CD14-positive monocyte (primary cell): ENCODE measurements around the gene SERPINB11. TPM values are rescaled to one million over a fixed set of nuclear protein-coding genes. Genes with fewer than 3 reads are reported as not detected.

Source experiments
- DNase-seq, 3 donors: peaks; one replicate each; pipeline ENCODE4 v3.0.0-alpha.2; 2011 to 2022
- H2AFZ ChIP-seq: 2 replicates; pipeline ENCODE4 v1.6.0; 2012; ENCODE audit warnings: mild to moderate bottlenecking, low read depth, low read length, inconsistent platforms; ENCODE audit not compliant: insufficient read depth, poor library complexity, severe bottlenecking
- H3K27ac ChIP-seq, 2 donors: 1 replicate in 1 of 2; 2 replicates in 1 of 2; pipeline ENCODE4 v1.5.1; 2012 to 2013; ENCODE audit warnings: low read length in 2 of 2, control low read depth in 1 of 2, inconsistent platforms in 1 of 2, low read depth in 1 of 2, mild to moderate bottlenecking in 1 of 2
- H3K27me3 ChIP-seq, 2 donors: one replicate each; pipeline versions ENCODE4 v1.6.0 to v1.6.1; 2011 to 2013; ENCODE audit warnings: low read length in 2 of 2; ENCODE audit not compliant: control insufficient read depth in 2 of 2, insufficient read depth in 2 of 2
- H3K36me3 ChIP-seq, 2 donors: replicated peaks in 1 of 2; 1 replicate in 1 of 2; 2 replicates in 1 of 2; pipeline versions ENCODE4 v1.5.1 to v1.6.1; 2012 to 2013; ENCODE audit warnings: low read length in 2 of 2, control low read depth in 1 of 2, inconsistent platforms in 1 of 2, mild to moderate bottlenecking in 1 of 2; ENCODE audit not compliant: insufficient read depth in 2 of 2, control insufficient read depth in 1 of 2
- H3K4me1 ChIP-seq, 2 donors: 1 replicate in 1 of 2; 2 replicates in 1 of 2; pipeline versions ENCODE4 v1.5.1 to v1.6.1; 2012 to 2013; ENCODE audit warnings: low read length in 2 of 2, control low read depth in 1 of 2, inconsistent platforms in 1 of 2, mild to moderate bottlenecking in 1 of 2, moderate library complexity in 1 of 2; ENCODE audit not compliant: insufficient read depth in 2 of 2, control insufficient read depth in 1 of 2
- H3K4me2 ChIP-seq: replicated peaks from 2 replicates; pipeline ENCODE3; 2012; ENCODE audit warnings: low read length, moderate library complexity, mild to moderate bottlenecking; ENCODE audit not compliant: poor library complexity, severe bottlenecking; ENCODE audit errors: extremely low read depth
- H3K4me3 ChIP-seq, 3 experiments: fragments of 200-600 bp in 1 of 3; sonication (generic) in 1 of 3; replicated peaks in 1 of 3; 1 replicate in 2 of 3; 2 replicates in 1 of 3; pipeline ENCODE4 v1.5.1; 2011 to 2013; ENCODE audit warnings: low read length in 3 of 3, mild to moderate bottlenecking in 3 of 3, control low read depth in 2 of 3, low read depth in 2 of 3, inconsistent platforms in 1 of 3, moderate library complexity in 1 of 3
- H3K79me2 ChIP-seq: 2 replicates; pipeline ENCODE4 v1.6.0; 2012; ENCODE audit warnings: mild to moderate bottlenecking, control low read depth, inconsistent platforms, low read length, moderate library complexity; ENCODE audit not compliant: insufficient read depth
- H3K9ac ChIP-seq: 2 replicates; pipeline ENCODE4 v1.6.0; 2017; ENCODE audit warnings: low read length, mild to moderate bottlenecking; ENCODE audit not compliant: insufficient read depth, poor library complexity, severe bottlenecking
- H3K9me3 ChIP-seq, 2 donors: replicated peaks in 1 of 2; 1 replicate in 1 of 2; 2 replicates in 1 of 2; pipeline versions ENCODE4 v1.5.1 to v1.6.1; 2012 to 2013; ENCODE audit warnings: low read length in 2 of 2, control low read depth in 1 of 2; ENCODE audit not compliant: control insufficient read depth in 1 of 2, insufficient read depth in 1 of 2
- H4K20me1 ChIP-seq: 2 replicates; pipeline ENCODE4 v1.6.0; 2012; ENCODE audit warnings: mild to moderate bottlenecking, low read length, control low read depth, moderate library complexity; ENCODE audit not compliant: insufficient read depth
- H3K27ac Mint-ChIP-seq, 7 donors: one replicate each; pipeline ENCODE4 v1.8.0; 2020; ENCODE audit warnings: mild to moderate bottlenecking in 7 of 7, mixed read lengths in 7 of 7, moderate library complexity in 6 of 7, inconsistent platforms in 2 of 7
- H3K27me3 Mint-ChIP-seq, 3 donors: one replicate each; pipeline ENCODE4 v1.8.0; 2021 to 2022; ENCODE audit warnings: low read depth in 3 of 3, mild to moderate bottlenecking in 3 of 3, mixed read lengths in 3 of 3, moderate library complexity in 3 of 3, inconsistent platforms in 1 of 3
- H3K36me3 Mint-ChIP-seq, 2 donors: one replicate each; pipeline ENCODE4 v1.8.0; 2020; ENCODE audit warnings: mixed read lengths in 2 of 2, inconsistent platforms in 1 of 2, mild to moderate bottlenecking in 1 of 2
- H3K4me1 Mint-ChIP-seq: one replicate; pipeline ENCODE4 v1.8.0; 2020; ENCODE audit warnings: mild to moderate bottlenecking, mixed read lengths
- H3K4me3 Mint-ChIP-seq, 2 donors: one replicate each; pipeline ENCODE4 v1.8.0; 2020; ENCODE audit warnings: mild to moderate bottlenecking in 2 of 2, mixed read lengths in 2 of 2, moderate library complexity in 1 of 2
- H3K9me3 Mint-ChIP-seq, 7 donors: one replicate each; pipeline ENCODE4 v1.8.0; 2020 to 2022; ENCODE audit warnings: mixed read lengths in 7 of 7, mild to moderate bottlenecking in 6 of 7, moderate library complexity in 6 of 7, inconsistent platforms in 2 of 7
- WGBS: methylation state at CpG from one replicate; pipeline ENCODE4 v1.1.5; 2013; ENCODE audit warnings: missing lambda C conversion rate; ENCODE audit not compliant: insufficient coverage; 5-methylcytosine and 5-hydroxymethylcytosine counted together
- intact Hi-C, 2 donors: fragments of 100-400 bp; cut with micrococcal nuclease; formaldehyde crosslinking; loops; one replicate each; pipeline versions ENCODE4 v1.15.0 to v1.15.1; 2023
- polyA plus RNA-seq, 3 donors: library from polyadenylated mRNA; depleted of rRNA in 1 of 3; unstranded in 2 of 3; stranded (reverse) in 1 of 3; fragments of 300-500 nt in 2 of 3; fragments of >200 nt in 1 of 3; fragmentation: Illumina TruSeq in 2 of 3; gene quantifications; 1 replicate in 2 of 3; 2 replicates in 1 of 3; pipeline ENCODE4 v1.2.3, GENCODE V29; 2012 to 2021
- TF ChIP-seq, protein P1 (sequence below): fragments of 200-600 bp; IDR thresholded peaks from one replicate; pipeline ENCODE4 v1.8.0; 2022; ENCODE audit warnings: antibody characterized with exemption, mild to moderate bottlenecking

Gene SERPINB11
- polyA plus RNA-seq, 3 donors: not detected

DNA sequence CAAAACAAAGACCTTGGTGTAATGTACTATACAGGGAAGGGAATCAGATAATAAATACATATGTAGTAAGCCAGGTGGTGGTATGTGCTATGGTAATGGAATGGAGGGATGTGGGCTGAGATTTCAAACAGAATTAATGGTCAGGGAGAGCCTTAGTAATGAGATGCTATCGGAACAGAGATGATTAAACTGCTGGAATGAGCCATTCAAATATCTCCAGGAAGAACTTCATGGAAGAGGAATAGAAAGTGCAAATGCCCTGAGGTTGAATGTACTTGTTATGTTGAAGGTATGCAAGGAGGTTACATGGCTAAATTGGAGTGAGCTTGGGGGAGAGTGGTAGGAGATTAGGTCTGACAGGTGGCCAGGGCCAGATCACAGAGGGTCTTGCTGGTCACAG, 5.1 kb downstream of the SERPINB11 start:
- Mint-ChIP-seq H3K27me3 (peaks cover 0 to 11% (median 2%) of the 10 kb centered on the region in 3 donors), H3K9me3 (peaks cover 0 to 7% (median 1%) of the 10 kb centered on the region in 7 donors), H3K4me1 (no peaks in the 10 kb centered on the region), H3K36me3 (no peaks in the 10 kb centered on the region), H3K4me3 (no peak overlapping the region), H3K27ac (no peak overlapping the region)
- Histone ChIP-seq H3K27me3 (peaks cover 0 to 2% of the 10 kb centered on the region in 2 donors), H3K36me3 (no peaks in the 10 kb centered on the region), H3K9me3 (no peaks in the 10 kb centered on the region), H3K4me1 (no peaks in the 10 kb centered on the region), H2AFZ (no peak overlapping the region), H3K27ac (no peak overlapping the region), H3K4me3 (no peak overlapping the region), H3K4me2 (no peak overlapping the region), H4K20me1 (no peaks in the 10 kb centered on the region), H3K9ac (no peak overlapping the region), H3K79me2 (no peaks in the 10 kb centered on the region)
- intact Hi-C loops: no loop called here
- WGBS: 91% methylated on average over 1 of the region's 1 CpG
- DNase-seq: no peak
- TF ChIP-seq, protein P1, sequence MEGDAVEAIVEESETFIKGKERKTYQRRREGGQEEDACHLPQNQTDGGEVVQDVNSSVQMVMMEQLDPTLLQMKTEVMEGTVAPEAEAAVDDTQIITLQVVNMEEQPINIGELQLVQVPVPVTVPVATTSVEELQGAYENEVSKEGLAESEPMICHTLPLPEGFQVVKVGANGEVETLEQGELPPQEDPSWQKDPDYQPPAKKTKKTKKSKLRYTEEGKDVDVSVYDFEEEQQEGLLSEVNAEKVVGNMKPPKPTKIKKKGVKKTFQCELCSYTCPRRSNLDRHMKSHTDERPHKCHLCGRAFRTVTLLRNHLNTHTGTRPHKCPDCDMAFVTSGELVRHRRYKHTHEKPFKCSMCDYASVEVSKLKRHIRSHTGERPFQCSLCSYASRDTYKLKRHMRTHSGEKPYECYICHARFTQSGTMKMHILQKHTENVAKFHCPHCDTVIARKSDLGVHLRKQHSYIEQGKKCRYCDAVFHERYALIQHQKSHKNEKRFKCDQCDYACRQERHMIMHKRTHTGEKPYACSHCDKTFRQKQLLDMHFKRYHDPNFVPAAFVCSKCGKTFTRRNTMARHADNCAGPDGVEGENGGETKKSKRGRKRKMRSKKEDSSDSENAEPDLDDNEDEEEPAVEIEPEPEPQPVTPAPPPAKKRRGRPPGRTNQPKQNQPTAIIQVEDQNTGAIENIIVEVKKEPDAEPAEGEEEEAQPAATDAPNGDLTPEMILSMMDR: no peak

DNA sequence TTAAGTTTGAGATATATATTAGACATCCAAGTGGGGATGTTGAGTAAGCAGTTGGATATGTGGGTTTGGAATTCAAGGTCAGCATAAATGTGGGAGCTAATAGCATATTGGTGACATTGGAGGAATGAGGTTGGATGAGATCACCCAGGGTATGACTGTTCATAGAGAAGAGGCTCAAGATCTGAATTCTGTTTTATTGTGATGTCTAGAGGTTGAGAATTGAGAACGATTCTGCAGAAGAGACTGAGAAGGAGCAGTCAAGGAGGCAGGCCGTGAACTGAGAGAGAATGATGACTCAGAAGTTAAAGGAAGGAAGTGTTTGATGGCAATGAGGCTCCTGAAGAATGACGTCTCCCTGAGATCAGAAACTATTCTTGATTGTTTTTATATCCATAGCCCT, 5.9 kb downstream of the SERPINB11 start:
- peaks cover 0 to 11% (median 0%) of the 10 kb centered on the region in 3 donors for H3K27me3 Mint-ChIP-seq
- 75% methylated on average over 1 of the region's 3 CpGs for WGBS
- intact Hi-C loops: no loop called here

More for the DNA sequence above, 5.9 kb downstream of the SERPINB11 start:
- Mint-ChIP-seq H3K36me3 (no peaks in the 10 kb centered on the region), H3K4me3 (no peak overlapping the region), H3K4me1 (no peaks in the 10 kb centered on the region), H3K27ac (no peak overlapping the region), H3K9me3 (peaks cover 0 to 15% (median 4%) of the 10 kb centered on the region in 7 donors)
- no peak overlapping the region for H3K9ac ChIP-seq
- H3K4me3 ChIP-seq: no peak overlapping the region
- peaks cover 0 to 2% of the 10 kb centered on the region in 2 donors for H3K27me3 ChIP-seq
- H3K79me2 ChIP-seq: no peaks in the 10 kb centered on the region
- H3K36me3 ChIP-seq: no peaks in the 10 kb centered on the region
- DNase-seq: no peak
- no peak overlapping the region for H2AFZ ChIP-seq
- no peak overlapping the region for H3K4me2 ChIP-seq
- H4K20me1 ChIP-seq: no peaks in the 10 kb centered on the region
- TF ChIP-seq, protein P1: no peak
- no peak overlapping the region for H3K27ac ChIP-seq
- no peaks in the 10 kb centered on the region for H3K4me1 ChIP-seq
- peaks cover 3 to 7% of the 10 kb centered on the region in 2 donors for H3K9me3 ChIP-seq
